HL-60/S4 (cell line): ENCODE data around the gene CLASP2.
"Not testable (repeated sequence)": the region's sequence is repeated elsewhere in the genome, so short reads cannot be mapped to it uniquely, and the experiment has no call there.

ENCODE experiments used
- in situ Hi-C: fragments of 300-500 bp; cut with MboI; formaldehyde crosslinking; loops from 2 replicates; pipeline ENCODE4 v1.14.3; 2022; ENCODE audit warnings: low sequenced_read_pairs

The CLASP2 gene

GRCh38 chr3:33717866-33718594 lies at the start of gene CLASP2:
Gene CLASP2 (minus strand): TSS chr3:33718254. CDS start chr3:33718002, 252 bp downstream.
- in situ Hi-C loops, result no loop called here

GRCh38 chr3:33758864-33759263 lies 40.8 kb upstream of the CLASP2 start:
- in situ Hi-C loops, result no loop called here

DNA sequence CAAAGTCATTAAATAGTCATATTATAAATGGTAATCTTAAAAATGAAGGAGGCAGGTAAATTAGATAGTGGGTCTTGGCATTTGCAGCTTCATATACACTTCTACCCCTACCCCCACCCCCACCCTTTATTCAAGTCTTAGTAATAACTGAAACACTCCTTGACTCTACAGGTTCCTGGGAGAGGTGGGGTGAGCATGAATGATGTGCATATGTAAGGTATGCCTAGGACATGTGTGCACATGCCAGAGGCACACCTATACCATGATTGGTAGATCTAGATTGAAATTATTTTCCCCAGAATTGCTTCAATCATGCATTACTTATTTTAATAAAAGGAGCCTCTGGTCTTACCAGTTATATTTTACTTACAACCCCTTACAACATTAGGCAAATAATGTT lies 40.2 kb upstream of the CLASP2 start:
- in situ Hi-C loops, result no loop called here

- in situ Hi-C loops, result not testable (repeated sequence)
Observed at GRCh38 chr3:33754391-33754790, 36.3 kb upstream of the CLASP2 start.

DNA sequence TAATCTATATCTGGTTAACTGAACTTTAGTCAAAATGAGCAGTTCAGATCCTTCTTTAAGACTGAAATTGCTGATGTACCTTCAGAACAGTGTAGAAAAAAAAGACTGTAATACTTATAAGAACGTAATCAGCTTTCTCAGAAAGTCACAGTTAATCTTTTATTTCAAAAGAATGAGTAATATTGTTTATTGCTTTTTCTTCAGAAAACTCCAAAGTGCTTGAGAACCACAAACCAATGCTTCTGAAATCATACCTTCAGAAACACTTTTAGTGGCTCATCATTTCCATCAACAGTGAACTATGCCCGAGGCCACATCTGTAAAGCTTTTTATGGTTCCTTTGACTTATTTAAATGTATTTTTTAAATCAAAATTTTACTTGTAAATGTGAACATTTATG lies 33.3 kb upstream of the CLASP2 start:
- in situ Hi-C loops, result no loop called here

GRCh38 chr3:33750211-33750548 lies 32.1 kb upstream of the CLASP2 start:
- in situ Hi-C loops, result no loop called here

DNA sequence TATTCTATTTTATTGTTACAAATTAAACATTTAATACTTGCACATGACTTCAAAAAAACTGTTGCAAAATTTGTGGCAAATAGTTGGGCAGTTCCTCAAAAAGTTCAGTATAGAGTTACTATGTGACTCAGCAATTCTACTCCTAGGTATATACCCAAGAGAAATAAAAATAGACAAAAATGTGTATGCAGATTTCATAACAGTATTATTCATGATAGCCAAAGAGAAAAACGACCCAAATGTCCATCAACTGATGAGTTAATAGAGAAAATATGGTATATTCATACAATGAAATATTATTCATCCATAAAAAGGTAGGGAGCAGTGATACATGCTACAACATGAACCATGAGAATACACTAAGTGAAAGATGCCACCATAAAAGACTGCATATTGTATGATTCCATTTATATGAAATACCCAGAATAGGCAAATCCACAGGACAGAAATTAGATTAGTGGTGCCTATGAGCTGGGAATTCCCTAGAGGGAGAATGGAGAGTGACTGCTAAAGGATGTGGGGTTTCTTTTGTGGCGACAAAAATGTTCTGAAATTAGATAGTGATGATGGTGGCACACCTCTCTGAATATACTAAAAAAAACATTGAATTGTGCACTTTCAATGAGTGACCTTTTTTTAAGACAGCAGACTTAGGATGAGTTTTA lies 31.6 kb upstream of the CLASP2 start:
- in situ Hi-C loops, result no loop called here

GRCh38 chr3:33746416-33747116 lies 28.5 kb upstream of the CLASP2 start:
- in situ Hi-C loops, result no loop called here

DNA sequence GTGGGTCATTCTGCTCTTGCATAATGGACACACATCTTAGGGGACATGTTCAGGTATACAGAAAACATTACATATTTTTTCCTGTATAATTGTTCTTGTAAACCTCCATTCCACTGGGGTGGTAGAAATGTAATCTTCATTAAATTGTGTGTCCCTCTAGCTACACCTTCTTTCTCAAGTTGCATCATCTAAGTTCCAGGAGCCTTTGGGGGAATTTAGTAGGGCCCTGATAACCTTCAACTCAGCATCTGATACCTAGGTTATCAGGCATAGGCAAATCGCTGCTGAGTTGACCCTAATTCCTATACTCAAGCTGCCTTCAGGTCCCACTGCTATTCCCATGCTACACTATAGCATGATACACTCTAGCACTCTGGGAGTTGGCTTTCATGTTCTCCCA lies 19.1 kb upstream of the CLASP2 start:
- in situ Hi-C loops, result no loop called here

- in situ Hi-C loops, result no loop called here
Observed at GRCh38 chr3:33732394-33732793, 14.3 kb upstream of the CLASP2 start.

DNA sequence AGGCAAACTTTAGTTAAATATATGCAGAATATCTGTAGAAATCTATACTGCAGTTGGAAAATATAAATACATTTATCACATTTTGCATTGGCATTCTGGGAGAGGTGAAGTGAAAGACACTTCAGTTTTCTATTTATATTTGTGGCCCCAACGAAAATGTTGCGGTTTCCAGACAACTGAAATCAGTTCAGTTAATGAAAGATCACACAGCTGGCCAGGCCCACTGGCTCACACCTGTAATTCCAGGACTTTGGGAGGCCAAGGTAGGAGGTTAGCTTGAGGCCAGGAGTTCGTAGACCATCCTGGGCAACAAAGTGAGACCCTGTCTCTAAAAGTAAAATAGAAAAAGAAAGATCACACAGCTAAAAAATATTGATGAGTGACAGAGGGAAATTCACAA lies 11.9 kb upstream of the CLASP2 start:
- in situ Hi-C loops, result no loop called here

GRCh38 chr3:33724256-33724655 lies 6.2 kb upstream of the CLASP2 start:
- in situ Hi-C loops, result no loop called here

GRCh38 chr3:33722626-33723370 lies 4.7 kb upstream of the CLASP2 start:
- in situ Hi-C loops, result no loop called here

GRCh38 chr3:33722191-33722590 lies 4.1 kb upstream of the CLASP2 start:
- in situ Hi-C loops, result no loop called here

GRCh38 chr3:33718595-33718907 lies 497 bp upstream of the CLASP2 start:
- in situ Hi-C loops, result no loop called here

DNA sequence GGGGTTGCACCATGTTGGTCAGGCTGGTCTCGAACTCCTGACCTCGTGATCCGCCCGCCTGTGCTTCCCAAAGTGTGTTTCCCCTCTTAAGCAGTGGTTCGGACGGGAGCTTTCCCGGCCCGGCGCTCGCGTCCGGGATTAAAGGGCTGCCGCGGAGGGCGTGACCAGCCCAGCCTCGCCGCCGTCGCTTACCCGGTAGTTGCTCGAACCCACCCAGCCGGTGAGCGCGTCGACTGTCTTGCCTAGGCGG lies 513 bp downstream of the CLASP2 start:
- in situ Hi-C loops, result no loop called here

- in situ Hi-C loops, result no loop called here
Observed at GRCh38 chr3:33716227-33716626, 1.8 kb downstream of the CLASP2 start.

- in situ Hi-C loops, result no loop called here
Observed at GRCh38 chr3:33711100-33711499, 7.0 kb downstream of the CLASP2 start.

DNA sequence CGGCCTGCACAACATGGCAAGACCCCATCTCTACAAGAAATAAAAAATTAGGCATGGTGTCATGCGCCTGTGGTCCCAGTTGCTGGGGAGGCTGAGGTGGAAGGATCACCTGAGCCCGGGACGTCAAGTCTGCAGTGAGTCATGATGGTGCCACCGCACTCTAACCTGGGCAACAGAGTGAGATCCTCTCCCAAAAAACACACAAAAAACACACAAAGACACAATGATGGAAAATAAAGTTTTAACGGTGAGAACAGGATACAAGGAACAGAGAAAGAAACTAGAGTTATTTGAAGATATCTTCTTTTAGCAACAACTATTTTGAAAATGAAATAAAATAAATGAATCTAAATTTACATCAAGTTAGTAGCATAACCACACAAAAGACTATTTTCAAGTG lies 12.0 kb downstream of the CLASP2 start:
- in situ Hi-C loops, result no loop called here

DNA sequence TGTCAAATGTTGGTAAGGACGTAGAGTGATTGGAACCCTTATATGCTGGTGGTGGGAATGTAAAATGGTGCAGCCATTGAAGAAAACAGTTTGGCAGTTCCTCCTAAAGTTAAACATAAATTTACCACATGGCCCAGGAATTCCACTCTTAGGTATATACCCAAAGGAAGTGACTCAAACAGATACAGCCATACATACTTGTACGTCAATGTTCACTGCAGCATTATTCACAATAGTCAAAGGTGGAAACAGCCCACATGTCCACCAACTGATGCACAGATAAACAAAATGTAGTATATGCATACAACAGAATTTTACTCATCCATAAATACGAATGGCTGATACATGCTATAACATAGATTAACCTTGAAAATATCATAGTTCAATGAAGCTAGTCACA lies 13.2 kb downstream of the CLASP2 start:
- in situ Hi-C loops, result no loop called here

GRCh38 chr3:33699275-33699674 lies 18.8 kb downstream of the CLASP2 start:
- in situ Hi-C loops, result no loop called here

DNA sequence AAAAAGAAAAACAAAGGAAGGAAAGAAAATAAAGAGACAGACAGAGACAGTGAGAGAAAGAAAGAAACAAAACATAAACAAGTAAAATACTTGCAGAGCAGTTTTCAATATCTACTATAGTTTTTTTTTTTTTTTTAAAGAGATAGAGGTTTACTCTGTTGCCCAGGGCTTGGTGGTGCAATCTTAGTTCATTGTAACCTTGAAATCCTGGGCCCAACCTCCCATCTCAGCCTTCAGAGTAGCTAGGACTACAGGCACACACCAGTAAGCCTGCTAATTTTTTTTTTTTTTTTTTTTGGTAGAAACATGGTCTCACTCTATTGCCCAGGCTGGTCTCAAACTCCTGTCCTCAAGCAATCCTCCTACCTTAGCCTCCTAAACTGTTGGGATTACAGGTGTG lies 23.1 kb downstream of the CLASP2 start:
- in situ Hi-C loops, result no loop called here
